OCI-LY3 (cell line): ENCODE data around the gene ATP8A2.
"Not testable (repeated sequence)": the region's sequence is repeated elsewhere in the genome, so short reads cannot be mapped to it uniquely, and the experiment has no call there.

ENCODE experiments used
- H2AFZ ChIP-seq: fragments of 200-600, 300-600 bp; shearing (Covaris generic); 2 replicates; pipeline ENCODE4 v1.6.0; 2014; ENCODE audit warnings: antibody characterized with exemption, low read depth, low read length
- H3K27ac ChIP-seq: fragments of 200-600, 300-600 bp; sonication (generic); 2 replicates; pipeline ENCODE4 v1.5.1; 2014; ENCODE audit warnings: mild to moderate bottlenecking, low read length, moderate library complexity, mixed read lengths
- H3K27me3 ChIP-seq: fragments of 200-600, 300-600 bp; sonication (generic); 2 replicates; pipeline ENCODE4 v1.6.1; 2014; ENCODE audit warnings: low read depth, low read length, mixed read lengths
- H3K36me3 ChIP-seq: fragments of 200-600, 300-600 bp; sonication (generic); replicated peaks from 2 replicates; pipeline ENCODE3; 2014; ENCODE audit warnings: low read depth, low read length, mixed read lengths
- H3K4me1 ChIP-seq: fragments of 300-600, 200-600 bp; sonication (generic); 2 replicates; pipeline ENCODE4 v1.6.1; 2014; ENCODE audit warnings: low read length, mixed read lengths
- H3K4me2 ChIP-seq: fragments of 200-600, 300-600 bp; sonication (generic); 2 replicates; pipeline ENCODE4 v1.6.1; 2014; ENCODE audit warnings: low read length, mixed read lengths
- H3K4me3 ChIP-seq: fragments of 300-600, 200-600 bp; sonication (generic); 2 replicates; pipeline ENCODE4 v1.5.1; 2014; ENCODE audit warnings: antibody characterized with exemption, mild to moderate bottlenecking, low read length, moderate library complexity
- H3K79me2 ChIP-seq: fragments of 300-600, 200-600 bp; shearing (Covaris generic); 2 replicates; pipeline ENCODE4 v1.6.1; 2014; ENCODE audit warnings: mild to moderate bottlenecking, low read length, mixed read lengths
- H3K9ac ChIP-seq: fragments of 300-600, 200-600 bp; shearing (Covaris generic); 2 replicates; pipeline ENCODE4 v1.6.0; 2014; ENCODE audit warnings: mild to moderate bottlenecking, low read length, moderate library complexity
- H3K9me3 ChIP-seq: fragments of 200-600, 300-600 bp; shearing (Covaris generic); 2 replicates; pipeline ENCODE4 v1.6.1; 2014; ENCODE audit warnings: low read length, mixed read lengths; ENCODE audit not compliant: insufficient read depth
- H4K20me1 ChIP-seq: fragments of 200-600, 300-600 bp; sonication (generic); 2 replicates; pipeline ENCODE4 v1.6.1; 2016; ENCODE audit warnings: low read length, mixed read lengths; ENCODE audit not compliant: insufficient read depth
- EZH2phosphoT487 ChIP-seq: fragments of 200-600 bp; shearing (Covaris generic); IDR thresholded peaks from 2 replicates; pipeline ENCODE4 v1.6.1; 2018; ENCODE audit warnings: antibody characterized with exemption, mixed run types, low read depth
- TF ChIP-seq, protein P1 (sequence below): fragments of 200-600, 300-600 bp; sonication (generic); IDR thresholded peaks from 2 replicates; pipeline ENCODE4 v1.5.1; 2014; ENCODE audit warnings: antibody characterized with exemption, low read length, low read depth

The ATP8A2 gene

DNA sequence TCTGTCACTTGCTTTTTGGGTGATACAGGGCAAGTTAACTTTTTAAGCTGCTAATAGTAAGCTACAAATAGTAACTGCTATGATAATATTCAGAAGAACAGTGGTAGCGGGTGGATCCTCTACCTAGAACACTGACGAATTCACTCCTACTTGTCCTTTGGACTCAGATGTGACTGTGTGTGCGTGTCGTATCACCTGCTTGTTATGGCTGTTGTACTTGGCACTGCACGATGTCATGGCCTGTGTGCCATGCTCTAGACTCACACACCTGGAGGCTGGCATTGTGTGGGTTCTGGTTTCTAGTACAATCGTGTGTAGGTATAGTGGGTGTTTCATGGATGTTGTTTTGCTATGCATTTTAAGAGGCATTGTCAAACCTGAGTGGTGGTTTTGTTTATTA, 130.8 kb downstream of the ATP8A2 start:
- TF ChIP-seq EZH2phosphoT487: no peak
- TF ChIP-seq, protein P1, sequence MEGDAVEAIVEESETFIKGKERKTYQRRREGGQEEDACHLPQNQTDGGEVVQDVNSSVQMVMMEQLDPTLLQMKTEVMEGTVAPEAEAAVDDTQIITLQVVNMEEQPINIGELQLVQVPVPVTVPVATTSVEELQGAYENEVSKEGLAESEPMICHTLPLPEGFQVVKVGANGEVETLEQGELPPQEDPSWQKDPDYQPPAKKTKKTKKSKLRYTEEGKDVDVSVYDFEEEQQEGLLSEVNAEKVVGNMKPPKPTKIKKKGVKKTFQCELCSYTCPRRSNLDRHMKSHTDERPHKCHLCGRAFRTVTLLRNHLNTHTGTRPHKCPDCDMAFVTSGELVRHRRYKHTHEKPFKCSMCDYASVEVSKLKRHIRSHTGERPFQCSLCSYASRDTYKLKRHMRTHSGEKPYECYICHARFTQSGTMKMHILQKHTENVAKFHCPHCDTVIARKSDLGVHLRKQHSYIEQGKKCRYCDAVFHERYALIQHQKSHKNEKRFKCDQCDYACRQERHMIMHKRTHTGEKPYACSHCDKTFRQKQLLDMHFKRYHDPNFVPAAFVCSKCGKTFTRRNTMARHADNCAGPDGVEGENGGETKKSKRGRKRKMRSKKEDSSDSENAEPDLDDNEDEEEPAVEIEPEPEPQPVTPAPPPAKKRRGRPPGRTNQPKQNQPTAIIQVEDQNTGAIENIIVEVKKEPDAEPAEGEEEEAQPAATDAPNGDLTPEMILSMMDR: no peak
- no peaks in the 10 kb centered on the region for H3K36me3 ChIP-seq
- H3K9ac ChIP-seq: no peak overlapping the region
- H4K20me1 ChIP-seq: no peaks in the 10 kb centered on the region
- H3K4me3 ChIP-seq: no peak overlapping the region
- no peak overlapping the region for H3K4me2 ChIP-seq
- no peak overlapping the region for H2AFZ ChIP-seq
- no peak overlapping the region for H3K27ac ChIP-seq
- no peaks in the 10 kb centered on the region for H3K79me2 ChIP-seq
- no peaks in the 10 kb centered on the region for H3K4me1 ChIP-seq
- H3K9me3 ChIP-seq: no peaks in the 10 kb centered on the region
- H3K27me3 ChIP-seq: peaks cover 27% of the 10 kb centered on the region

DNA sequence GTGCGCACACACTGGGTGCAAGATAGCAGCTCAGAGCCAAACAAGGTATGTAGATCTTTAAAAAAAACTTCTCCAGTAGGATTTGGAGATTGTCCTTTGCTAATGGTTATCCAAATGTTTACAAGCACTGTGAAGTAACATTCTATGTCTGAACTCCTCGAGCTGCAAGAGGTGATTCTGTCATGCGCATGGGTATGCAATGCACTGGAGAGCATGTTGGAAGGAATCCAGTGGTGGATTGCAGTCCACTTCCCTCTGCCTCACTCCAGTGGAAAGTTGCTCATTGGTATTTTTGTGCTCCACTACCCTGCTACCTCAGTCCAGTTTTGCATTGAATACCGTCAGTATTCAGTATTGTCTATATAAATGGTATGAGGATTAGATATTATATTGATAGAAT, 132.1 kb downstream of the ATP8A2 start:
- Histone ChIP-seq H3K36me3 (no peaks in the 10 kb centered on the region), H2AFZ (no peak overlapping the region), H3K9ac (no peak overlapping the region), H3K4me1 (no peaks in the 10 kb centered on the region), H3K27me3 (peaks cover 38% of the 10 kb centered on the region), H4K20me1 (no peaks in the 10 kb centered on the region), H3K9me3 (no peaks in the 10 kb centered on the region), H3K27ac (no peak overlapping the region), H3K4me2 (no peak overlapping the region), H3K79me2 (no peaks in the 10 kb centered on the region), H3K4me3 (no peak overlapping the region)
- TF ChIP-seq EZH2phosphoT487: no peak
- TF ChIP-seq, protein P1: no peak

DNA sequence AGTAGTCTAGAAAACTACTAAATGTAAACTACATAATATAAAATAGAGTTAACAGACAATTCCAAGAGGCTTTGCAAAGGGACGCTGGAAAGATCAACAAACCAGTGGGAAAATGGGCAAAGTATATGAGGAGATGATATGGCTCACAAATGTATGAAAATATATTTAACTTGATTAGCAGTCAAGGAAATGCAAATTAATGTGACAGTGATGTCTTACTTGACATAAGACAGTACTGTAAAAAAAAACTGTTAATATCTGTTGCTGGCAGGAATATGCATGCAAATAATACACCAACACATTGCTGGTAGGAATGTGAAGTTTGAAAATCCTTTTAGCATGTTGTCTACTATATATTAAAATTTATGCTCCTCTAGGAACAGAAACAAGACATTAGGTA, 136.1 kb downstream of the ATP8A2 start:
- Histone ChIP-seq H3K27me3 (peaks cover 27% of the 10 kb centered on the region), H3K4me1 (no peaks in the 10 kb centered on the region)
- TF ChIP-seq EZH2phosphoT487: no peak
- TF ChIP-seq, protein P1: no peak

DNA sequence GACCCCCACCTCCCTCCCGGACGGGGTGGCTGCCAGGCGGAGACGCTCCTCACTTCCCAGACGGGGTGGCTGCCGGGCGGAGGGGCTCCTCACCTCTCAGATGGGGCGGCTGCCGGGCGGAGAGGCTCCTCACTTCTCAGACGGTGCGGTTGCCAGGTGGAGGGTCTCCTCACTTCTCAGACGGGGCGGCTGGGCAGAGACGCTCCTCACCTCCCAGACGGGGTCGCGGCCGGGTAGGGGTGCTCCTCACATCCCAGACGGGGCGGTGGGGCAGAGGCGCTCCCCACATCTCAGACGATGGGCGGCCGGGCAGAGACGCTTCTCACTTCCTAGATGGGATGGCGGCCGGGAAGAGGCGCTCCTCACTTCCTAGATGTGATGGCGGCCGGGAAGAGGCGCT, 141.3 kb downstream of the ATP8A2 start:
- H3K4me3 ChIP-seq, H2AFZ ChIP-seq, H3K27ac ChIP-seq, H4K20me1 ChIP-seq, H3K4me1 ChIP-seq, H3K36me3 ChIP-seq, H3K9me3 ChIP-seq, H3K79me2 ChIP-seq, H3K4me2 ChIP-seq, H3K9ac ChIP-seq: not testable (repeated sequence)
- peaks cover 20% of the 10 kb centered on the region for H3K27me3 ChIP-seq

More for the DNA sequence above, 136.1 kb downstream of the ATP8A2 start:
- Histone ChIP-seq H3K27ac (no peak overlapping the region), H3K36me3 (no peaks in the 10 kb centered on the region), H3K9me3 (peaks cover 4% of the 10 kb centered on the region; the same call in 1 of the 2 replicates), H3K9ac (no peak overlapping the region), H3K4me2 (no peak overlapping the region), H3K79me2 (no peaks in the 10 kb centered on the region), H2AFZ (no peak overlapping the region), H3K4me3 (no peak overlapping the region), H4K20me1 (no peaks in the 10 kb centered on the region)

DNA sequence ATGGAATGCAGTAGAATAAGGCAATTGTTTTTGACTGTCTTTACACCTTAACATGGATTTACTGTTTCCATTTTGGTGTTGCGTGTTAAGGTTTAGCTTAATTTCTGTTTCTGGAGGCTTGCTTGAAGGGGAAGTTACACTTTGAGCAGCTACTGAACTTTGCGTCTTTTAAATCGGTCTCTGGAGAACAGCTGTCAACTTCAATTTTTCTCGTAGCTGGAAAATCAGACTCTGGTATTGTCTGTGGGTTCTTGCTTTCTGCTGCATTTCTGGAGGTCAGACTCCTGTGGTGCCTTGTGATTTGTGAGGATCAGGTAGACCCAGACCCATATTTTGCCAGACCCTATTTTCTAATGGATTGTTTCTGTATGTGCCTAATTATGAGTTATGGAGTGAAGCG, 146.7 kb downstream of the ATP8A2 start:
- no peaks in the 10 kb centered on the region for H4K20me1 ChIP-seq
- no peak overlapping the region for H3K4me2 ChIP-seq
- no peak for TF ChIP-seq EZH2phosphoT487
- TF ChIP-seq, protein P1: no peak
- H3K36me3 ChIP-seq: no peaks in the 10 kb centered on the region
- H3K9ac ChIP-seq: no peak overlapping the region
- 0 out of 2 replicates have a peak, but pooled peaks cover 3% of the 10 kb centered on the region for H3K9me3 ChIP-seq
- no peaks in the 10 kb centered on the region for H3K79me2 ChIP-seq
- H3K27me3 ChIP-seq: peaks cover 6% of the 10 kb centered on the region; the same call in 1 of the 2 replicates
- no peak overlapping the region for H3K4me3 ChIP-seq
- H3K27ac ChIP-seq: no peak overlapping the region
- H2AFZ ChIP-seq: no peak overlapping the region
- H3K4me1 ChIP-seq: peaks cover 4% of the 10 kb centered on the region; the same call in 1 of the 2 replicates
